HG02678 (cell line): ENCODE data around the gene F7.
"Not testable (repeated sequence)": the region's sequence is repeated elsewhere in the genome, so short reads cannot be mapped to it uniquely, and the experiment has no call there.

Experiments used
- ATAC-seq: cut with Tn5 transposase; IDR thresholded peaks from one replicate; pipeline ENCODE4 v1.9.1; 2021; ENCODE audit warnings: mild to moderate bottlenecking, moderate library complexity; ENCODE audit not compliant: unreplicated experiment

The F7 gene

GRCh38 chr13:113105032-113105920, at the start of gene F7:
Gene F7, plus strand, starts transcription at chr13:113105791. Its CDS starts 51 bp downstream, at chr13:113105842.
- ATAC-seq, result no peak

DNA sequence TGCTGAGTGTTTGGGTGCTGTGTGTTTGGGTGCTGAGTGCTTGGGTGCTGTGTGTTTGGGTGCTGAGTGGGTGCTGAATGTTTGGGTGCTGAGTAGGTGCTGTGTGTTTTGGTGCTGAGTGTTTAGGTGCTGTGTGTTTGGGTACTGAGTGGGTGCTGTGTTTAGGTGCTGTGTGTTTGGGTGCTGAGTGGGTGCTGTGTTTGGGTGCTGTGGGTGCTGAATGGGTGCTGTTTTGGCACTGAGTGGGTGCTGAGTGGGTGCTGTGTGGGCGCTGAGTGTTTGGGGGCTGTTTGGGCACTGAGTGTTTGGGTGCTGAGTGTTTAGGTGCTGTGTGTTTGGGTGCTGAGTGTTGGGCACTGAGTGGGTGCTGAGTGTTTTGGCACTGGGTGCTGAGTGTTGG, 48.5 kb upstream of the F7 start:
- no peak for ATAC-seq

DNA sequence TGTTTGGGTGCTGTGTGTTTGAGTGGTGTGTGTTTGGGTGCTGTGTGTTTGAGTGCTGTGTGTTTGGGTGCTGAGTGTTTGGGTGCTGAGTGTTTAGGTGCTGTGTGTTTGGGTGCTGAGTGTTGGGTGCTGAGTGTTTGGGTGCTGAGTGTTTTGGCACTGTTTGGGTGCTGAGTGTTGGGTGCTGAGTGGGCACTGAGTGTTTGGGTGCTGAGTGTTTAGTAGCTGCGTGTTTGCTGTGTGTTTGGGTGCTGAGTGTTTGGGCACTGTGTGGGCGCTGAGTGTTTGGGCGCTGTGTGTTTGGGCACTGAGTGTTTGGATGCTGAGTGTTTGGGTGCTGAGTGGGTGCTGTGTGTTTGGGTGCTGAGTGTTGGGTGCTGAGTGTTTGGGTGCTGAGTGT, 48.0 kb upstream of the F7 start:
- not testable (repeated sequence) for ATAC-seq

- ATAC-seq, result no peak
These were observed 47.2 kb upstream of the F7 start for GRCh38 chr13:113058129-113058987.

GRCh38 chr13:113058988-113059850, 46.4 kb upstream of the F7 start:
- no peak for ATAC-seq

DNA sequence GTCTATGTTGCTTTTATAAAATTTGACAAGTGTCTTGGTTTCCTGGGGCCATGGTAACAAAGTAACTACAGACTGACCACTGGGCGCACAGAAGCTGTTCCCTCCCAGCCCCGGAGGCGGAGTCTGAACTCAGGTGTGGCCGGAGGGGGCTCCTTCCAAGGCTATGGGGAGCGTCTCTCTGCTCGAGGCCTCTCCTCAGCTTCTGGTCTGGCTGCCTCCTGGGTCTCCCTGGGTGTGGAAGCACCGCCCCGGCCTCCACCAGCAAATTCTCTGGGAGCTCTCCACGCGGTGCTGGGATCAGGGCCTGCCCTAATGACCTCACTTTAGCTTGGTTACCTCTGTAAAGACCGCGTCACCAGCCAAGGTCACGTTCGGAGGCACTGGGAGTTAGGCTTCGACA, 45.7 kb upstream of the F7 start:
- ATAC-seq, result no peak

DNA sequence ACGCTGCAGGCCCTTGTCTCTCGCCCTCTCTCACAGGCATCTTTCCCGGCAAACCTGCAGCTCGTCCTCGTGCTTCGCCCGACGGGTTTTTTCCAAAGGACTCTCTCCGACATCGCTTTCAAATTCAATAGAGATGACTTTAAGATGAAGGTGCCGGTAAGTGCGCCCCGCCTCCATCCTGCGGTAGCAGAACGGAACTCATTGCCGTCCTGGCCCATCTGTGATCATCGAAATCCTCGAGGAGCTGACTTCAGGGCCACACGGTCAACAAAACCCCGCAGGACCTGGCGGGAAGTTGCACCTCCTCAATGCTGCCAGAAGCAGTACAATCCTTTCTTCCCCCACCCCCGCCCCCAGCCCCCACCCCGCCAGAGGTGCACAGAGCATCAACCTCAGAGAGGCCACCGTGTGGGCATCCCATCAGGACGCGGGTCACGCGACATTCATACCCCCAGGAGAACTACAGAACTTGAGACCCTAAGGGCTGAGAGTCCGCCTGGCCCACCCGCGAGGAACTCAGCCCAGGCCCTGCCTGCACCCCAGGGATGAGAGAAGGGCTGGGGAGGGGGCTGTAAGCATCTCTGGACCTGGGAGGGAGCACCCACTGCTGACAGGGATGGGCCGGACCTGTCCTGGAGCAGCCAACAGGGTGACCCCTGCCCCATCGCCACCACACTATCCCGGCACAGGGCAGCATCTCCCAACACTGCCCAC, 44.9 kb upstream of the F7 start:
- no peak for ATAC-seq

GRCh38 chr13:113061271-113061625, 44.3 kb upstream of the F7 start:
- no peak for ATAC-seq

DNA sequence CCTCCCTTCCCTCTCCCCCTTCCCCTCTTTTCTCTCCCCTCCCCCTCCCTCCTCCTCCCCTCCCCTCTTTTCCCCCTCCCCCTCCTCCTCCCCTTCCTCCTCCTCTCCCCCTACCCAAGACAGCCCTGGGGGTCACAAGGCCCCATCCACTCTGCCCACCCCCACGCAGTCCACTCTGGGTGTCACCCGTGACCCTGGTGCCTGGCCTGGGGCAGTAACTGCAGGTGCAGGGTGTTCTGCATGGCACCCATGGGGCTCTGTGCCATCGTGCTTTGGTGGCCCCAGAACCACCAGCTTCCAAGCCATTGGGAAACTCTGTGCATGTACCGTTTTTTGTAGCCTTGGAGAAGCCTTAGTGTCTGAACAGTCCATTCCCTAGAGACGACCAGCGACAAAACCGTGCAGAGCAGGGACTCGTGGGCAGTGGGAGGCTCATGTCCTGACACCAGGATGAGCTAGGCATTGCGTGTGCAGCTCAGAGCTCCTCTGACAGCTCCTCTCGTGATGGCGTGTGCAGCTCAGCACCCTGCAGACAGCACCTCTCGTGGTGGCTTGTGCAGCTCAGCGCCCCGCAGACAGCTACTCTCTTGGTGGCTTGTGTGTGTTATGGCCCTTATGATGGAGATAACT, 43.7 kb upstream of the F7 start:
- no peak for ATAC-seq

DNA sequence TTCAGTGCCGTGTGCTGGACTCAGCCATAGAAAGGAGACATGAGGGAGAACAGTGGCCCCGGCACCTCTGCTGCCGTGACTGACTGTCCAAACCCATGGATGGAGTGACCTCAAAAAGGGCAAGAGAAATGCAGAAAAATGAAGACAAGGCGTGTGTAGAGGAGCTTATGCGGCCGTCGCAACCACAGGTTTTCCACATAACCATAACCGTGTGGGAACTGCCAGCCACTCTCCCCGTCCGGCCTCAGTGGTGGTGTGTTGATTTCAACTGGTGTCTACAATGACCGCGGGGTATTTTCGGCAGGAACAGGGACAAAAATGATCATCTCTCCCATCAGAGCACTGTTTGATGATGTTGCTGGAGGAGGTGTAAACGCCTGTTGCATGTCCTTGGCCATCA, 42.9 kb upstream of the F7 start:
- no peak for ATAC-seq

GRCh38 chr13:113063091-113063491, 42.5 kb upstream of the F7 start:
- no peak for ATAC-seq

- ATAC-seq, result no peak
These were observed 41.5 kb upstream of the F7 start for GRCh38 chr13:113064000-113064533.

DNA sequence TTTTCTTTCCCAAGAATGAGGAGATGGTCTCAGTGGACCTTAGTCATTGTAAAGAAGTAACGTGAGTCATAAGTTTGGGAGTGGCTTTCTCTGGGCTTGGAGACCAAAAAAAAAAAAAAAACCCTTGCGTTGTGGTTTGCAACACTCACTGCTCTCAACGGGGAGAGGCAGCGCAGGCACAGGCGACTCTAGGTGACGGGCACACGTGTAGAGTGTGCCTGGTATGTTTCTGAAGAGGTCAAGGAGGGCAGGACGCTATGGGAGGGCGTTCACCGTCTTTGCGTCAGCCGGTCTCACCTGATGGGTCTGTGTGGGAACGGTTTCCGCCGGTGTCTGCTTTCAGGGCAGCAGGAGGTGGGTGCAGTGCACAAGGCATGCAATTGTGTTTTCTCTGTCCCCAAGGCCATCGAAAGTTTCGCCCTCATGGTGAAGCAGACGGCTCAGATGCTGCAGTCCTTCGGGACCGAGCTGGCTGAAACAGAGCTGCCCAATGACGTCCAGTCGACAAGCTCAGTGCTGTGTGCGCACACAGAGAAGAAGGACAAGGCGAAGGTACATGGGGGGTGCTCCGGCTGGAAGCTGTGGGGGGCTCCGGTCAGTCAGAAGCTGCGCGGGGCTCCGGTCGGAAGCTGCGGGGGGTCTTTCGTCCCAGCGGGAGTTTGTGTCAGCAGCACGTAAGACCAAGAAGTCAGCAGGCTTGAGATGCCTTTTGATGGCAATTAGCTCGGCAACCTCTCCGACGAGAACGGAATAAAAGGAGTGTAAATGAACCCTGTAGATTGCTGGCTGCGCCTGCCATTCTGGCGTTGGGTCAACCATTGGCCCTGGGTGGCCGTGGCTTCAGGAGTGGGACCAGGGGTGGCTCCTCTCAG, 40.8 kb upstream of the F7 start:
- no peak for ATAC-seq

- ATAC-seq, result no peak
These were observed 40.0 kb upstream of the F7 start for GRCh38 chr13:113065406-113066141.

DNA sequence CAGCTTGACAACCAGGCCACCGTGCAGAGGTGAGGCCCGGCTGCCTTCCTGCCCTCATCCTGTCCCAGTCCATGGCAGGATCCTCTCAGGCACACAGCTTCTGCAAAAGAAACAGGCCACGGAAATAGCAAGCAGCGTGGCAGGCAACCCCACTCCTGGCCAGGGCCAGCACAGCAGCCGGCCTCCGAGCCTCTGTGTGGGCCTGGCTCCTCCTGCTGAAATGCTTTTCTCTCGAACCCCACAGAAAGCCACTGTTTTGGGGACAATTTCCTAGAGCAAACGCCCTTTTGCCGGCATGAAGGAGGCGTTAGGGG, 39.5 kb upstream of the F7 start:
- no peak for ATAC-seq

- ATAC-seq, result no peak
These were observed 38.8 kb upstream of the F7 start for GRCh38 chr13:113066746-113067145.

DNA sequence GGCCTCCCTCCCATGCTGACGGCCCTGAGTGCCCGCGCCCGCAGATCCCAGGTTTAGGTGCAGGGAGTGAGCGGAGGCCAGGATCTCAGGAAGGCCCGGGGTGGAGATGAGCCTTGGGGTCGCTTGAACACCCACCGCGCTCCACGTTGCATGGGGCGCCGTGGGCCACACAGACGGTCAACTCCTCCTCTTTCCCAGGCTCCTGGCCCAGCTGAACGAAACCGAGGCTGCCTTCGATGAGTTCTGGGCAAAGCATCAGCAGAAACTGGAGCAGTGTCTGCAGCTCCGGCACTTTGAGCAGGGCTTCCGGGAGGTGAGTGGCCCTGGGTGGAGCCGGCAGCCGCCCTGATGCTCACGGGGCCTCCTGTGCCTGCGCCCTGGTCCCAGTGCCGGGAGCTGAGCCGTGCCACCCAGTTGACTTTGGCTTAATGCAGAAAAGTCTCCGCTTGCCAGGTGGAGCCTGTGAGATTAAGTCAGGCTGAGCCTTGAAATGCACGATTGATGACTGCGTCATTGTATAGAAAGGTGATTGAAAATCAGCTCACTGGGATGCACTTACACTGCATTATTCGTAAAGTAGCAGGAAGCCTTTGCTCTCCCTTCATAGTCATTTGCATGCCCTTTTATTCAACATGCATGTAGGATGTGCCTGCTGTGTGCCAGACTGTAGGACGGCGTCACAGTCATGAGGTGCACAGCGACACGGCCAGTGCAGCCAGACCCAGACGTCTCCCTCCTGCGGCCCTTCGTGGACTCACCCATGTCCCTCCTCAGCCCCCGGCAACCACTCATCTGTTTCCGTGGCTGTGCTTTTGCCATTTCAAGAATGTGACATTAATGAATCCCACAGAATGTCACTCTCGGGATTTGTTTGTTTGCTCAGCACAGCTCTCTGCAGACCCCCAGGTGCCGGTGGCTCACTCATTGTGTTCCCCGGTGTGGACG, 35.5 kb upstream of the F7 start:
- no peak for ATAC-seq
